Measurements from ENCODE around the gene CPSF3.

CPSF3 gene

DNA sequence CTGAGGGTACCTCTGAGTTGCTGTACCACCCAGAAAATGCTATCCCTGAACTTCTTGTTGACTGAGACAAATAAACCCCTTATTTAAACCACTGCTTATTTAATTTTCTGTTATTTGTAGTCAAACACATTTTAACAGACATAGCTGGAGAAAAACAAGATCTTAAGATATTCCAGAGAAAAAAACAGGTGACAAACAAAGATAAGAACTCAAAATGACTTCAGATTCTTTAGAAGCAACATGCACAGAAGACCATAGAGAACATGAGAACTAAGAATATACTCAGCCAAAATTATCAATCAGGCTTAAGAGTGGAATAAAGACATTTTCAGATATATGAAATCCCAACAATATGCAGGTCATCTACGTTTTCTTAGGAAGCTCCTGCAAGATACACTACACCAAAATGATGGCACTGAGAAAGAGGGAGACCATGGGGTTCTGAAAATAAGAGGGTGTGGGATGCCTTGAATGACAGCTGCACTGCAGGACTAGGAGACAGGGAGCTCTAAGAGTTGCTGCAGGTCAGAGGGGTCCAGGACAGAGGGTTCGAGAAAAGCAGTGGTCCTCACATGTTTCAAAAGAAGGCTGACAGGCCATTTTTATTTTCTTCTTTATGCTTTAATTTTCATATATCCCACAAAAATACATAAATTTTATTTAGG lies 93.8 kb downstream of the CPSF3 start:
- H3K4me3 ChIP-seq (ENCODE audit: low read depth, low read length): no peak overlapping the region

DNA sequence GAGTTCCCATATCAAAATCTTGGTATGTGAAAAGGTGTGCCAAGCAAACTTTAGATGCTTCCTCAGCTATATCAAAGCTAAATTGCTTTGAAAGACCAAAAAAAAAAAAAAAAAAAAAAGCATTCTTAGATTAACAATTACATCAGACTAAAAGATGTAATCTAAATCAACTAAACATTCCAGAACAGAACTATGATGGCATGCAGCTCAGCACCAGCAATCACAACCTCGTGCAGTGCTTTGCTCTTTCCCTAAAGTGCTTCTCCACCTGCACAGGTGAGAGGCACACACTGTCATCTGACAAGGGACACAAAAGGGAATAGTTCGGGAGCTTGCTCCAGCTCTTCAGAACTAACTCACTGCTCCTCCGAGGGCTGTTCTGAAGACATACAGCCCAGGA lies 94.7 kb downstream of the CPSF3 start:
- TF ChIP-seq, protein P1, sequence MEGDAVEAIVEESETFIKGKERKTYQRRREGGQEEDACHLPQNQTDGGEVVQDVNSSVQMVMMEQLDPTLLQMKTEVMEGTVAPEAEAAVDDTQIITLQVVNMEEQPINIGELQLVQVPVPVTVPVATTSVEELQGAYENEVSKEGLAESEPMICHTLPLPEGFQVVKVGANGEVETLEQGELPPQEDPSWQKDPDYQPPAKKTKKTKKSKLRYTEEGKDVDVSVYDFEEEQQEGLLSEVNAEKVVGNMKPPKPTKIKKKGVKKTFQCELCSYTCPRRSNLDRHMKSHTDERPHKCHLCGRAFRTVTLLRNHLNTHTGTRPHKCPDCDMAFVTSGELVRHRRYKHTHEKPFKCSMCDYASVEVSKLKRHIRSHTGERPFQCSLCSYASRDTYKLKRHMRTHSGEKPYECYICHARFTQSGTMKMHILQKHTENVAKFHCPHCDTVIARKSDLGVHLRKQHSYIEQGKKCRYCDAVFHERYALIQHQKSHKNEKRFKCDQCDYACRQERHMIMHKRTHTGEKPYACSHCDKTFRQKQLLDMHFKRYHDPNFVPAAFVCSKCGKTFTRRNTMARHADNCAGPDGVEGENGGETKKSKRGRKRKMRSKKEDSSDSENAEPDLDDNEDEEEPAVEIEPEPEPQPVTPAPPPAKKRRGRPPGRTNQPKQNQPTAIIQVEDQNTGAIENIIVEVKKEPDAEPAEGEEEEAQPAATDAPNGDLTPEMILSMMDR (IDR thresholded peaks at IDR 0.05; ENCODE audit: control insufficient read depth, extremely low read depth, insufficient read depth): no peak
- no peak for DNase-seq (ENCODE audit: low read depth)
- H3K4me3 ChIP-seq (ENCODE audit: low read depth, low read length): no peak overlapping the region

More for the DNA sequence above, 93.8 kb downstream of the CPSF3 start:
- TF ChIP-seq, protein P1 (IDR thresholded peaks at IDR 0.05; ENCODE audit: control insufficient read depth, extremely low read depth, insufficient read depth): no peak
- no peak for DNase-seq (ENCODE audit: low read depth)

DNA sequence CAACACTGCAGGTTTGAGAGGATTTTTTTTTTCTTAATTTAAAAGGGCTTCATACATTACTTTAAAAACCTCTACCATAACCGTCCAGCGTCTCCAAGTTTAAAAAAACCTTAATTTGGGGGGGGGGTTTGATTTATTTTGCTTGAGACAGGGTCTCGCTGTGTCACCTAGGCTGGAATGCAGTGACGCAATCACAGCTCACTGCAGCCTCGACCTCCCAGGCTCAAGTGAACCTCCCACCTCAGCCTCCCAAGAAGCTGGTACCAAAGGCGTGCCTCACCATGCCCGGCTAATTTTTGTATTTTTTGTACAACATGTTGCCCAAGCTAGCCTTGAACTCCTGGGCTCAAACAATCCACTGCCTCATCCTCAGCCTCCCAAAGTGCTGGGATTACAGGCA lies 95.3 kb downstream of the CPSF3 start:
- DNase-seq (ENCODE audit: low read depth): no peak
- TF ChIP-seq, protein P1 (IDR thresholded peaks at IDR 0.05; ENCODE audit: control insufficient read depth, extremely low read depth, insufficient read depth): no peak
- no peak overlapping the region for H3K4me3 ChIP-seq (ENCODE audit: low read depth, low read length)

DNA sequence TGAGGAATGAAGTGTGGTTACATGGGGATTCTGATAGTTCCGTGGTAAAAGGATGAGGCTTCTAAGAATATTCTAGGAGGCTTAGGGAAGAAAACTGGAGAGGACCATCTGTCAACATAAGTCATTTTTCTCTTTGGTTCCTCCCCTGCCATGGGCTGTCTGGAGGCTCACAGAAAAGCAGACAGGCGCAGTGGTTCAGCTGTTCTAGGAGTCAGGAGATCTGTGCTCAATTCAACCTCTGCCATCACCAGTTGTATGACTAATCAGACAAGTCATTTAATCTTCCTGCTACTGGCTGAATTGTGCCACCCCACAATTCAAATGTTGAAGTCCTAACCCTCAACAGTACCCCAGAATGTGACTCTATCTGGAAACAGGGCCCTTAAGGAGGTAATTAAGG lies 95.8 kb downstream of the CPSF3 start:
- TF ChIP-seq, protein P1 (IDR thresholded peaks at IDR 0.05; ENCODE audit: control insufficient read depth, extremely low read depth, insufficient read depth): no peak
- no peak for DNase-seq (ENCODE audit: low read depth)
- H3K4me3 ChIP-seq (ENCODE audit: low read depth, low read length): no peak overlapping the region
